Keratinocyte (primary cell): ENCODE measurements around the gene SLC4A9. TPM values are rescaled to one million over a fixed set of nuclear protein-coding genes. Genes with fewer than 3 reads are reported as not detected.

Experiments
- DNase-seq: peaks from one replicate; pipeline ENCODE4 v3.0.0-alpha.2; 2011; ENCODE audit warnings: low read depth, missing footprints, low spot score
- FAIRE-seq: peaks from 2 replicates; lab custom pipeline; 2011; peaks lifted over from hg19 to GRCh38; lab: Jason Lieb, UNC
- H2AFZ ChIP-seq: 2 replicates; pipeline ENCODE4 v1.6.0; 2012; ENCODE audit warnings: low read length, control low read depth, inconsistent platforms; ENCODE audit not compliant: control insufficient read depth
- H3K27ac ChIP-seq: 2 replicates; pipeline ENCODE4 v1.5.1; 2011; ENCODE audit warnings: low read length; ENCODE audit not compliant: control insufficient read depth, insufficient read depth
- H3K27me3 ChIP-seq: 3 replicates; pipeline ENCODE4 v1.6.0; 2011; ENCODE audit warnings: low read length; ENCODE audit not compliant: control insufficient read depth, insufficient read depth; ENCODE audit errors: extremely low read depth
- H3K36me3 ChIP-seq, 2 experiments: 2 replicates in 1 of 2; 3 replicates in 1 of 2; pipeline ENCODE4 v1.5.1; 2011; ENCODE audit warnings: low read length in 2 of 2, mild to moderate bottlenecking in 1 of 2; ENCODE audit not compliant: control insufficient read depth in 2 of 2, insufficient read depth in 2 of 2; ENCODE audit errors: extremely low read depth in 1 of 2
- H3K4me1 ChIP-seq: 3 replicates; pipeline ENCODE4 v1.5.1; 2011; ENCODE audit warnings: low read length; ENCODE audit not compliant: control insufficient read depth, insufficient read depth; ENCODE audit errors: extremely low read depth
- H3K4me2 ChIP-seq: 3 replicates; pipeline ENCODE4 v1.6.0; 2011; ENCODE audit warnings: low read depth, low read length; ENCODE audit not compliant: control insufficient read depth, insufficient read depth; ENCODE audit errors: extremely low read depth
- H3K4me3 ChIP-seq, 3 experiments: fragments of 200-600 bp in 1 of 3; sonication (generic) in 1 of 3; 2 replicates in 2 of 3; 3 replicates in 1 of 3; pipeline ENCODE4 v1.5.1; 2011 to 2016; ENCODE audit warnings: low read length in 3 of 3, mild to moderate bottlenecking in 3 of 3, control low read depth in 2 of 3, inconsistent platforms in 1 of 3, low read depth in 1 of 3, mixed read lengths in 1 of 3, mixed run types in 1 of 3, moderate library complexity in 1 of 3; ENCODE audit not compliant: control insufficient read depth in 2 of 3, insufficient read depth in 2 of 3; ENCODE audit errors: extremely low read depth in 1 of 3
- H3K79me2 ChIP-seq: 2 replicates; pipeline ENCODE4 v1.6.0; 2012; ENCODE audit warnings: low read length; ENCODE audit not compliant: control insufficient read depth, insufficient read depth
- H3K9ac ChIP-seq: 3 replicates; pipeline ENCODE4 v1.6.0; 2011; ENCODE audit warnings: low read length; ENCODE audit not compliant: control insufficient read depth, insufficient read depth; ENCODE audit errors: extremely low read depth
- H3K9me1 ChIP-seq: 3 replicates; pipeline ENCODE4 v1.6.0; 2011; ENCODE audit warnings: low read length; ENCODE audit not compliant: control insufficient read depth, insufficient read depth; ENCODE audit errors: extremely low read depth
- H3K9me3 ChIP-seq: 2 replicates; pipeline ENCODE4 v1.5.1; 2012; ENCODE audit warnings: low read depth, low read length; ENCODE audit not compliant: control insufficient read depth
- H4K20me1 ChIP-seq: 3 replicates; pipeline ENCODE4 v1.6.0; 2011; ENCODE audit warnings: low read length; ENCODE audit not compliant: control insufficient read depth, insufficient read depth; ENCODE audit errors: extremely low read depth
- EZH2 ChIP-seq: IDR thresholded peaks from one replicate; pipeline ENCODE4 v1.6.1; 2012; ENCODE audit warnings: inconsistent platforms, mild to moderate bottlenecking, low read length, moderate library complexity
- dilution Hi-C: fragments of 300-500 bp; cut with MboI; formaldehyde crosslinking; loops from one replicate; pipeline ENCODE4 v1.7.0; 2020; ENCODE audit warnings: low sequenced_read_pairs; ENCODE audit not compliant: extremely low pct_ligation_motif_present
- polyA plus RNA-seq, 5 experiments: library from polyadenylated mRNA; depleted of rRNA in 3 of 5; stranded (reverse) in 3 of 5; stranded (forward) in 1 of 5; unstranded in 1 of 5; fragments of >200 nt; gene quantifications; 1 replicate in 1 of 5; 2 replicates in 3 of 5; 3 replicates in 1 of 5; pipeline versions ENCODE4 v1.2.1 to v1.2.3, GENCODE V29; 2011 to 2012; ENCODE audit warnings: missing spikeins in 2 of 5, low read depth in 1 of 5, low replicate concordance in 1 of 5
- TF ChIP-seq, protein P1 (sequence below), 3 experiments: IDR thresholded peaks in 1 of 3; conservative IDR thresholded peaks in 1 of 3; optimal IDR thresholded peaks in 1 of 3; 2 replicates in 2 of 3; 3 replicates in 1 of 3; pipeline versions ENCODE3 to v1.5.1; 2011; ENCODE audit warnings: low read length in 3 of 3, mild to moderate bottlenecking in 3 of 3, moderate library complexity in 2 of 3, control low read depth in 1 of 3, inconsistent platforms in 1 of 3; ENCODE audit not compliant: insufficient read depth in 2 of 3; ENCODE audit errors: extremely low read depth in 1 of 3

Gene SLC4A9
- polyA plus RNA-seq, 1 donor (not counting 4 experiments of a cell fraction or from before 2014, with no cell fraction given), result 0.07 TPM

DNA sequence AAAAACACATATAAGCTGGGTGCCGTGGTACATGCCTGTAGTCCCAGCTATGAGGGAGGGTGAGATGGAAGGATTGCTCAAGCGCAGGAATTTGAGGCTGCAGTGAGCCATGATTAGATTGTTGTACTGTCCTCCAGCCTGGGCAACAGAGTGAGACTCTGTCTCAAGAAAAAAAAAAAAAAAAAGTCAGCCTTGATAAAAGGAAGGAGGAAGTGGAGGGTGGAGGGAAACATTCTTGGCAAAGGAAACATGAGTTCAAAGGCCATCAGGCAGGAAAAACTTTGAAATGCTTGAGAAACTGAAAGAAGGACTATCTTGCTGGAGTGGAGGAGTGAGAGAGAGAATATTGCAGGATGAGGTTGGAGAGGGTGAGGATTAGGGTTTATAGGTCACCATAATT, 23.3 kb downstream of the SLC4A9 start:
- Histone ChIP-seq H3K9me1 (no peaks in the 10 kb centered on the region), H3K9ac (no peak overlapping the region), H4K20me1 (no peaks in the 10 kb centered on the region), H3K79me2 (no peaks in the 10 kb centered on the region), H3K27ac (no peak overlapping the region), H2AFZ (no peak overlapping the region), H3K36me3 (no peaks in the 10 kb centered on the region), H3K4me2 (no peak overlapping the region), H3K9me3 (no peaks in the 10 kb centered on the region), H3K4me3 (no peak overlapping the region), H3K27me3 (no peaks in the 10 kb centered on the region), H3K4me1 (no peaks in the 10 kb centered on the region)
- TF ChIP-seq, protein P1, sequence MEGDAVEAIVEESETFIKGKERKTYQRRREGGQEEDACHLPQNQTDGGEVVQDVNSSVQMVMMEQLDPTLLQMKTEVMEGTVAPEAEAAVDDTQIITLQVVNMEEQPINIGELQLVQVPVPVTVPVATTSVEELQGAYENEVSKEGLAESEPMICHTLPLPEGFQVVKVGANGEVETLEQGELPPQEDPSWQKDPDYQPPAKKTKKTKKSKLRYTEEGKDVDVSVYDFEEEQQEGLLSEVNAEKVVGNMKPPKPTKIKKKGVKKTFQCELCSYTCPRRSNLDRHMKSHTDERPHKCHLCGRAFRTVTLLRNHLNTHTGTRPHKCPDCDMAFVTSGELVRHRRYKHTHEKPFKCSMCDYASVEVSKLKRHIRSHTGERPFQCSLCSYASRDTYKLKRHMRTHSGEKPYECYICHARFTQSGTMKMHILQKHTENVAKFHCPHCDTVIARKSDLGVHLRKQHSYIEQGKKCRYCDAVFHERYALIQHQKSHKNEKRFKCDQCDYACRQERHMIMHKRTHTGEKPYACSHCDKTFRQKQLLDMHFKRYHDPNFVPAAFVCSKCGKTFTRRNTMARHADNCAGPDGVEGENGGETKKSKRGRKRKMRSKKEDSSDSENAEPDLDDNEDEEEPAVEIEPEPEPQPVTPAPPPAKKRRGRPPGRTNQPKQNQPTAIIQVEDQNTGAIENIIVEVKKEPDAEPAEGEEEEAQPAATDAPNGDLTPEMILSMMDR (optimal IDR thresholded peaks at IDR 0.05 in 1 of 3, IDR thresholded peaks at IDR 0.05 in 1 of 3, conservative IDR thresholded peaks at IDR 0.05 in 1 of 3; ENCODE audit: extremely low read depth in 1 of 3, insufficient read depth in 2 of 3, low read length in 3 of 3), result no peak
- TF ChIP-seq EZH2, result no peak
- dilution Hi-C loops, result no loop called here
- DNase-seq (no peak), FAIRE-seq (no peak)

- dilution Hi-C loops, result no loop called here
- no peak for DNase-seq
- Histone ChIP-seq H2AFZ (no peak overlapping the region), H3K4me2 (no peak overlapping the region), H3K27me3 (no peaks in the 10 kb centered on the region), H4K20me1 (no peaks in the 10 kb centered on the region), H3K79me2 (no peaks in the 10 kb centered on the region), H3K9ac (no peak overlapping the region), H3K9me1 (no peaks in the 10 kb centered on the region), H3K27ac (no peak overlapping the region), H3K9me3 (no peaks in the 10 kb centered on the region), H3K36me3 (no peaks in the 10 kb centered on the region), H3K4me1 (no peaks in the 10 kb centered on the region), H3K4me3 (no peak overlapping the region)
- TF ChIP-seq EZH2, result no peak
- TF ChIP-seq, protein P1 (optimal IDR thresholded peaks at IDR 0.05 in 1 of 3, IDR thresholded peaks at IDR 0.05 in 1 of 3, conservative IDR thresholded peaks at IDR 0.05 in 1 of 3; ENCODE audit: extremely low read depth in 1 of 3, insufficient read depth in 2 of 3, low read length in 3 of 3), result no peak
- no peak for FAIRE-seq
Observed at GRCh38 chr5:140388052-140388451, 28.1 kb downstream of the SLC4A9 start.
